ENCODE data around the gene CCDC197.
A peak's percentile ranks its signal among the peaks of the same experiment; 100 is the strongest.

The CCDC197 gene

GRCh38 chr14:94029671-94030203, 32.6 kb downstream of the CCDC197 start:
- Mint-ChIP-seq H3K27me3 (peaks cover 3% of the 10 kb centered on the region), H3K4me1 (peaks cover 11% of the 10 kb centered on the region), H3K36me3 (no peaks in the 10 kb centered on the region), H3K9me3 (no peaks in the 10 kb centered on the region), H3K4me3 (no peak overlapping the region), H3K27ac (no peak overlapping the region)
- ATAC-seq, result no peak

GRCh38 chr14:94030571-94030970, 33.5 kb downstream of the CCDC197 start:
- H3K9me3 Mint-ChIP-seq, result no peaks in the 10 kb centered on the region
- ATAC-seq, result no peak

DNA sequence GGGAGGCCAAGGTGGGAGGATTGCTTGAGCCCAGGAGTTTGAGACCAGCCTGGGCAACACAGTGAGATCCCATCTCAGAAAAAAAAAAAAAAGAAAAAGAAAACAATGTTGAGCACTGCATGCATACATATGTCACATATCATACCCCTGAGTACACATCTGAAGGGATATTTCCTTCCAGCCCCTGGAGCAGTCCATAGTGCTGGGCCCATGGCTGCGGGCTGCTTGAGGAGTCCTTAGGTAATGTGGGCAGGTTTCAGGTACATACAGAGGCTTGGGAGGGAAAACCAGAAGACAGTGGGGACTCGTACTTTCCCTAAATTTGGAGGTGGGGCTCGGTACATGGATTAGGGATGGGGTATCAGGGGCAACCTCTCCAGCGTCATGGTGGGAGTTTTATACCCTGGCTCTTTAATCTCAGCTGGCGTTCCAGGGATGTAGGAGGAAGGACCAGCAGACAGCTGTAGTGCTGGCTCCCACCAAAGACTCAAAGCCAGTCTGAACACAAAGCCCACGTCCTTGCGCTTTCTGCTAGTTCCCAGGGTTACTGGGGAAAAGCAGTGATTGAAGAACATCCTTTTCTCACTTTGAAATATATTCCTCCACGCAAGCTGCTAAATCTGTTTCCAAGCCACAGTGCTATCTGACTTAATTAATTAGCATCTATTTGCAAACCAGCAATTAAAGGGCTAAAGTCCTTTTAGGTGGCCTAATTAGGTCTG, 34.2 kb downstream of the CCDC197 start:
- Mint-ChIP-seq H3K9me3 (no peaks in the 10 kb centered on the region), H3K27me3 (no peaks in the 10 kb centered on the region), H3K4me3 (no peak overlapping the region), H3K36me3 (no peaks in the 10 kb centered on the region), H3K27ac (no peak overlapping the region), H3K4me1 (peaks cover 6% of the 10 kb centered on the region)
- ATAC-seq, result no peak

More at GRCh38 chr14:94030571-94030970, 33.5 kb downstream of the CCDC197 start:
- Mint-ChIP-seq H3K27ac (no peak overlapping the region), H3K27me3 (no peaks in the 10 kb centered on the region), H3K4me3 (no peak overlapping the region), H3K4me1 (peaks cover 11% of the 10 kb centered on the region), H3K36me3 (no peaks in the 10 kb centered on the region)

- no peaks in the 10 kb centered on the region for H3K27me3 Mint-ChIP-seq
- peaks cover 11% of the 10 kb centered on the region for H3K4me1 Mint-ChIP-seq
- H3K4me3 Mint-ChIP-seq, result no peak overlapping the region
- no peak overlapping the region for H3K27ac Mint-ChIP-seq
- no peaks in the 10 kb centered on the region for H3K36me3 Mint-ChIP-seq
- no peak for ATAC-seq
- H3K9me3 Mint-ChIP-seq, result no peaks in the 10 kb centered on the region
These were observed 34.8 kb downstream of the CCDC197 start for GRCh38 chr14:94031883-94032279.

- no peak overlapping the region for H3K4me3 Mint-ChIP-seq
- no peak for ATAC-seq
These were observed 37.8 kb downstream of the CCDC197 start for GRCh38 chr14:94034886-94035285.

GRCh38 chr14:94036313-94037167, 39.4 kb downstream of the CCDC197 start:
- Mint-ChIP-seq H3K9me3 (no peaks in the 10 kb centered on the region), H3K27ac (no peak overlapping the region), H3K4me1 (peaks cover 6% of the 10 kb centered on the region), H3K36me3 (no peaks in the 10 kb centered on the region), H3K4me3 (no peak overlapping the region), H3K27me3 (no peaks in the 10 kb centered on the region)
- ATAC-seq, result peak; percentile 87

More at GRCh38 chr14:94034886-94035285, 37.8 kb downstream of the CCDC197 start:
- H3K27ac Mint-ChIP-seq, result no peak overlapping the region
- no peaks in the 10 kb centered on the region for H3K27me3 Mint-ChIP-seq
- no peaks in the 10 kb centered on the region for H3K9me3 Mint-ChIP-seq
- H3K4me1 Mint-ChIP-seq, result peaks cover 6% of the 10 kb centered on the region
- no peaks in the 10 kb centered on the region for H3K36me3 Mint-ChIP-seq

GRCh38 chr14:94037954-94038353, 40.9 kb downstream of the CCDC197 start:
- Mint-ChIP-seq H3K9me3 (no peaks in the 10 kb centered on the region), H3K4me1 (peaks cover 6% of the 10 kb centered on the region), H3K4me3 (no peak overlapping the region), H3K36me3 (no peaks in the 10 kb centered on the region), H3K27me3 (no peaks in the 10 kb centered on the region), H3K27ac (no peak overlapping the region)
- ATAC-seq, result no peak

DNA sequence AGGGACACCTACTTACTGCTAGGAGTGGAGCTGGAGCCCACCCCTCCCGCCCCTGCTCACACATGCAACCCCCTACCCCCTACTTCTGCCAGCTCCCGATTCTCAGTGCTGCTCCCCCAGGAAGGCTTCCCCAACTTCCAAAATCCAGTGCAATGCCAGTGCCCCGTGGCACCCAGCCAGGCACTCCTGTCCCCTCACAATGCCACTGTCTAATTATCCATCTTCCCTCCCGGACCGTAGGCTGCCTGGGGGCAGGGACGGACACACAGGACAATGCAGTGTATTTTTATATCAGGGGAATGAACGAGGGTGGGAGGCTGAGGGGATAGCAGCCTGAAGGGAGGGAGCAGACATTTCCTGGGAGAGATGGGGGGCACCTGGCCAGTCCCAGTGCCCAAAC, 41.4 kb downstream of the CCDC197 start:
- no peaks in the 10 kb centered on the region for H3K27me3 Mint-ChIP-seq
- H3K27ac Mint-ChIP-seq, result no peak overlapping the region
- H3K36me3 Mint-ChIP-seq, result no peaks in the 10 kb centered on the region
- no peak overlapping the region for H3K4me3 Mint-ChIP-seq
- no peak for ATAC-seq
- H3K4me1 Mint-ChIP-seq, result peaks cover 6% of the 10 kb centered on the region
- no peaks in the 10 kb centered on the region for H3K9me3 Mint-ChIP-seq

GRCh38 chr14:94038921-94039629, 42.0 kb downstream of the CCDC197 start:
- Mint-ChIP-seq H3K27ac (no peak overlapping the region), H3K9me3 (no peaks in the 10 kb centered on the region), H3K27me3 (no peaks in the 10 kb centered on the region), H3K4me1 (peaks cover 6% of the 10 kb centered on the region), H3K4me3 (no peak overlapping the region), H3K36me3 (peaks cover 3% of the 10 kb centered on the region)
- no peak for ATAC-seq

GRCh38 chr14:94040247-94040646, 43.1 kb downstream of the CCDC197 start:
- Mint-ChIP-seq H3K4me3 (no peak overlapping the region), H3K4me1 (peaks cover 6% of the 10 kb centered on the region), H3K36me3 (peaks cover 11% of the 10 kb centered on the region), H3K27ac (no peak overlapping the region), H3K27me3 (no peaks in the 10 kb centered on the region), H3K9me3 (no peaks in the 10 kb centered on the region)
- ATAC-seq, result no peak

GRCh38 chr14:94040796-94041195, 43.7 kb downstream of the CCDC197 start:
- Mint-ChIP-seq H3K36me3 (peaks cover 16% of the 10 kb centered on the region), H3K4me1 (peaks cover 6% of the 10 kb centered on the region), H3K27me3 (no peaks in the 10 kb centered on the region), H3K9me3 (no peaks in the 10 kb centered on the region), H3K27ac (no peak overlapping the region), H3K4me3 (no peak overlapping the region)
- ATAC-seq, result no peak

DNA sequence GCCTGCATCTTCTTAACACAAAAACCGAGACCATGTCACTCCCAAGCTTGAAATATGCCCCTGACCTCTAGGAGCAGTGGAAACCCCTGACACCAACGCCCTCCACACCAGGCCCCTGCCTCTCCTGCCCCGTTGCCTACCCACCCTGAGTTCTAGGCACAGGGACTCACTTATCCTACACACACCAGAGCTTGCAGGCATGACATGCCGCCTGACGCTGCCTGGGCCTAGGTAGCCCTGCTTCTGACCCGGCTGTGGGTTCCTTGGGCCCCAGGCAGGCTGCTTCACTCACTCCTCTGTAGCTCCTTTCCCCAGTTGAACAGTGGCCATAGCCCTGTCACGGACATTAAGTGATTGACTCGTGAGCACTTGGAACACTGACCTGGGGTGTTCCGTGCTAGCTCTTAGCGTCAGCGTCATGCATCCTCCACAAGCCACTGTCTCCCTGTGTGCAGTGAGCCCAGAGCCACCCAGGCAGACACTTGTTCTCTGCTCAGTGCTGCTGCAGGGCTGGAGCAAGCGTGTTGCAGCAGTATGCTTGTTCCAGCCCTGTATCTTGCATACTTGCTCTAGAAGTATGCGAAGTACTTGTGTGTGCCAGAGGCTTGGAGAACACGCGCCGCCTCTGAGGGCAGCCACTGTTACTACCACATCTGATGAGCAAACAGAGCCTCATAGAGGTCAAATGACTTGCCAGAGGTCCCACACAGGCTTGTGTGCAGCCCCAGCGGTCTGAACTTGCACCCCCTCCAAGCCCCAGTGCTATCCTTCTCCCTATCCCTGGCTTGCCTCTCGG, 44.6 kb downstream of the CCDC197 start:
- Mint-ChIP-seq H3K4me1 (peaks cover 2% of the 10 kb centered on the region), H3K9me3 (no peaks in the 10 kb centered on the region), H3K4me3 (no peak overlapping the region), H3K27ac (no peak overlapping the region), H3K36me3 (peaks cover 19% of the 10 kb centered on the region), H3K27me3 (no peaks in the 10 kb centered on the region)
- ATAC-seq, result no peak

DNA sequence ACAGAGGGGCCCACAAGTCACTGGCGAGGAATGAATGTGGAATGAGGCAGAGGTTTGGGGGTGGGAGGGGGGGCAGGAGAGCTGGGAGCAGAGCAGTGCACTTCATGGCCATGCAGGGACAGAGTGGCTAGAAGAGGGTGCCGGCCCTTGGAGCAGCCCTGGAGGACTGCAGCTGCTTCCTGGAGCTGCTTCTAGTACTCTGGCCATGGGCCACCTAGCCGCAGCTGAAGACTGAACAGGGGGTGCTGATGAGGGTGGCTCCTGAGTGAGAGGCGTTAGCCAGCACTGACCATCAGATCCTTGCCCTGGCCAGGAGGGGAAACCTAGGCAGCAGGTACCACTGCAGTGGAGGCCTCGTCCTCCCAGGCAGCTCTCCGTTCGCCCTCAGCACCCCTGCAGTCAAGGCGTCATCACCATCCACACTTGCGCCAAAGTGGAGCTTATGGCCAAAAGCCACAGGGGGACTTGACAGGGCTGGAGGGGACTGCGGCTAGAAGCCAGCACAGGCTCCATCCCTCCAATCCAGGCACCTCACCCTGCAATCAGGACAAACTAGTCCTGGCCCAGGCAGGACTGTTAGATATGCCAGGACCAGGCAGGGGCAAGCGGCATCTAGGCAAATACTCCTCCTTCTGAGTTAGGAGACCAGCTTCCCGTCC, 45.5 kb downstream of the CCDC197 start:
- H3K4me1 Mint-ChIP-seq, result no peaks in the 10 kb centered on the region
- peaks cover 23% of the 10 kb centered on the region for H3K36me3 Mint-ChIP-seq
- ATAC-seq, result no peak
- H3K27ac Mint-ChIP-seq, result no peak overlapping the region
- H3K9me3 Mint-ChIP-seq, result no peaks in the 10 kb centered on the region
- H3K4me3 Mint-ChIP-seq, result no peak overlapping the region
- no peaks in the 10 kb centered on the region for H3K27me3 Mint-ChIP-seq

GRCh38 chr14:94043111-94043755, 46.1 kb downstream of the CCDC197 start:
- Mint-ChIP-seq H3K9me3 (no peaks in the 10 kb centered on the region), H3K4me1 (no peaks in the 10 kb centered on the region), H3K36me3 (peaks cover 30% of the 10 kb centered on the region), H3K27me3 (no peaks in the 10 kb centered on the region), H3K4me3 (no peak overlapping the region), H3K27ac (no peak overlapping the region)
- no peak for ATAC-seq

Data from stimulated activated memory B cell treated with anti-CD40 and anti-IgM and Interleukin-4, amounts not matched to agents 10 μg/mL and 1 μg/mL and 100 μg/mL, for 72 hours (primary cell).